ENCODE data around the gene TM4SF1.
A peak's percentile ranks its signal among the peaks of the same experiment; 100 is the strongest.

Gene TM4SF1

GRCh38 chr3:149395107-149396089 is 17.9 kb upstream of the TM4SF1 start:
- H3K27ac ChIP-seq = peak overlapping the region; percentile 99

GRCh38 chr3:149393345-149394160 is 16.1 kb upstream of the TM4SF1 start:
- no peak overlapping the region; the same call in 1 of the 2 replicates for H3K27ac ChIP-seq

More at GRCh38 chr3:149395107-149396089, 17.9 kb upstream of the TM4SF1 start:
- TF ChIP-seq, protein P1, sequence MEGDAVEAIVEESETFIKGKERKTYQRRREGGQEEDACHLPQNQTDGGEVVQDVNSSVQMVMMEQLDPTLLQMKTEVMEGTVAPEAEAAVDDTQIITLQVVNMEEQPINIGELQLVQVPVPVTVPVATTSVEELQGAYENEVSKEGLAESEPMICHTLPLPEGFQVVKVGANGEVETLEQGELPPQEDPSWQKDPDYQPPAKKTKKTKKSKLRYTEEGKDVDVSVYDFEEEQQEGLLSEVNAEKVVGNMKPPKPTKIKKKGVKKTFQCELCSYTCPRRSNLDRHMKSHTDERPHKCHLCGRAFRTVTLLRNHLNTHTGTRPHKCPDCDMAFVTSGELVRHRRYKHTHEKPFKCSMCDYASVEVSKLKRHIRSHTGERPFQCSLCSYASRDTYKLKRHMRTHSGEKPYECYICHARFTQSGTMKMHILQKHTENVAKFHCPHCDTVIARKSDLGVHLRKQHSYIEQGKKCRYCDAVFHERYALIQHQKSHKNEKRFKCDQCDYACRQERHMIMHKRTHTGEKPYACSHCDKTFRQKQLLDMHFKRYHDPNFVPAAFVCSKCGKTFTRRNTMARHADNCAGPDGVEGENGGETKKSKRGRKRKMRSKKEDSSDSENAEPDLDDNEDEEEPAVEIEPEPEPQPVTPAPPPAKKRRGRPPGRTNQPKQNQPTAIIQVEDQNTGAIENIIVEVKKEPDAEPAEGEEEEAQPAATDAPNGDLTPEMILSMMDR (conservative IDR thresholded peaks at IDR 0.05) = no peak
- no peak for TF ChIP-seq ZFX (IDR thresholded peaks at IDR 0.05)

GRCh38 chr3:149391960-149392359 is 14.5 kb upstream of the TM4SF1 start:
- TF ChIP-seq ZFX (IDR thresholded peaks at IDR 0.05) = no peak
- TF ChIP-seq, protein P1 (conservative IDR thresholded peaks at IDR 0.05) = no peak
- H3K27ac ChIP-seq = no peak overlapping the region

More at GRCh38 chr3:149393345-149394160, 16.1 kb upstream of the TM4SF1 start:
- TF ChIP-seq, protein P1 (conservative IDR thresholded peaks at IDR 0.05) = peak; percentile 96
- TF ChIP-seq ZFX (IDR thresholded peaks at IDR 0.05) = no peak

GRCh38 chr3:149390772-149391212 is 13.3 kb upstream of the TM4SF1 start:
- peak overlapping the region; percentile 5 for H3K27ac ChIP-seq
- TF ChIP-seq ZFX (IDR thresholded peaks at IDR 0.05) = no peak
- TF ChIP-seq, protein P1 (conservative IDR thresholded peaks at IDR 0.05) = no peak

GRCh38 chr3:149390294-149390693 is 12.8 kb upstream of the TM4SF1 start:
- H3K27ac ChIP-seq = no peak overlapping the region
- TF ChIP-seq, protein P1 (conservative IDR thresholded peaks at IDR 0.05) = no peak
- no peak for TF ChIP-seq ZFX (IDR thresholded peaks at IDR 0.05)

DNA sequence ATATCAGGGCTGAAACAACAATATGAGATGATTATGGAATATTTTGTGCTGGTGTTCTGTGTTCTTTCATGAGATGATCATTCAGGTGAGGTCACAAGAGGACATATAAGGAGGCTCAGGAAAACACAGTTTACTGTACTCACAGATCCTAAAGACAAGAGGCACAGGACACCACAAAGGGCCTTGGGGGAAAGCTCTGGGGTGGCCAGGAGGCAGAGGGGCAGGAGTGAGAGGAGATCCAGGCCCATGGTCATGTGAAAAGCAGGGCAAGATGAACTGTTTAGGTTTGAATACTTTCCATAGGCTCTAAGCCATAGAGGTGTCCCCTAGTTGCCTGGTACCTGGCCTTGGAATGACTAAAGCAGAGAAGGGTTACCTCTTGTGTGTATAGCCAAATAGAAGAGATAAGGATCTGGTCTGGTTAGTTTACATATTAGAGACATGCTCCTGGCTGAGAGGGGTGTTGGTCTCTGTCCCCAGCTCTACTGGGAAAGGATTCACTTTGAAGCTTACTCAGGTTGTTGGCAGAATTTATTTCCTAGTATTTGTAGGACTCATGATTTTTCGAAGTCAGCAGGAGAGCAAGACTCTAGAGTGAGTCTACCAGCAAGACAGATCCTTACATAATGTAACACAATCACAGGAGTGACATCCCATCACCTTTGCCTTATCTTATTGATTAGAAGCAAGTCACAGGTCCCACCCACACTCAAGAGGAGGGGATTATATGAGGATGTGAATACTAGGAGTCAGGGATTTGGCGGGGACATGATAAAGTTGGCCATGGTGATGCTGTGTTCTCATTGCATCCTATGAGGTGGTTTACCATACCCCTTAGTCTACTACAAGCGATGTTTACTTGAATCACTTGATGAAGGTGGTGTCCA is 11.3 kb upstream of the TM4SF1 start:
- peak overlapping the region; percentile 76 for H3K27ac ChIP-seq
- TF ChIP-seq, protein P1 (conservative IDR thresholded peaks at IDR 0.05) = no peak
- TF ChIP-seq ZFX (IDR thresholded peaks at IDR 0.05) = no peak
